ENCODE measurements around the gene PARD3.

Gene PARD3

GRCh38 chr10:34389801-34390200 lies 425.3 kb downstream of the PARD3 start:
- no peak for DNase-seq (ENCODE audit: low read depth)
- no peak overlapping the region for H3K4me3 ChIP-seq (ENCODE audit: low read depth, low read length)
- no peak for TF ChIP-seq CTCF (IDR thresholded peaks at IDR 0.05; ENCODE audit: control insufficient read depth, extremely low read depth, insufficient read depth)

GRCh38 chr10:34386921-34387320 lies 428.2 kb downstream of the PARD3 start:
- DNase-seq (ENCODE audit: low read depth), result no peak
- no peak for TF ChIP-seq CTCF (IDR thresholded peaks at IDR 0.05; ENCODE audit: control insufficient read depth, extremely low read depth, insufficient read depth)
- H3K4me3 ChIP-seq (ENCODE audit: low read depth, low read length), result no peak overlapping the region

GRCh38 chr10:34384372-34384771 lies 430.7 kb downstream of the PARD3 start:
- no peak for TF ChIP-seq CTCF (IDR thresholded peaks at IDR 0.05; ENCODE audit: control insufficient read depth, extremely low read depth, insufficient read depth)
- no peak overlapping the region for H3K4me3 ChIP-seq (ENCODE audit: low read depth, low read length)
- DNase-seq (ENCODE audit: low read depth), result no peak

GRCh38 chr10:34382626-34383025 lies 432.5 kb downstream of the PARD3 start:
- H3K4me3 ChIP-seq (ENCODE audit: low read depth, low read length), result no peak overlapping the region
- TF ChIP-seq CTCF (IDR thresholded peaks at IDR 0.05; ENCODE audit: control insufficient read depth, extremely low read depth, insufficient read depth), result no peak
- DNase-seq (ENCODE audit: low read depth), result no peak

- TF ChIP-seq CTCF (IDR thresholded peaks at IDR 0.05; ENCODE audit: control insufficient read depth, extremely low read depth, insufficient read depth), result no peak
- no peak for DNase-seq (ENCODE audit: low read depth)
Observed at GRCh38 chr10:34380856-34381255, 434.2 kb downstream of the PARD3 start.

GRCh38 chr10:34378297-34378696 lies 436.8 kb downstream of the PARD3 start:
- no peak for TF ChIP-seq CTCF (IDR thresholded peaks at IDR 0.05; ENCODE audit: control insufficient read depth, extremely low read depth, insufficient read depth)
- no peak overlapping the region for H3K4me3 ChIP-seq (ENCODE audit: low read depth, low read length)
- DNase-seq (ENCODE audit: low read depth), result no peak

More at GRCh38 chr10:34380856-34381255, 434.2 kb downstream of the PARD3 start:
- H3K4me3 ChIP-seq (ENCODE audit: low read depth, low read length), result no peak overlapping the region

GRCh38 chr10:34377833-34378232 lies 437.3 kb downstream of the PARD3 start:
- H3K4me3 ChIP-seq (ENCODE audit: low read depth, low read length), result no peak overlapping the region
- TF ChIP-seq CTCF (IDR thresholded peaks at IDR 0.05; ENCODE audit: control insufficient read depth, extremely low read depth, insufficient read depth), result no peak
- DNase-seq (ENCODE audit: low read depth), result no peak
